Heart left ventricle (tissue), 13 donors: Measurements from ENCODE around the gene SHROOM3.

Experiments used
- CTCF ChIP-seq, 12 donors: fragments of 200-600 bp; sonication (generic) in 4 of 12; IDR thresholded peaks; one replicate each; pipeline versions ENCODE4 v1.5.0 to v1.8.0; 2018 to 2022; ENCODE audit warnings: antibody characterized with exemption in 12 of 12, mild to moderate bottlenecking in 5 of 12
- POLR2A ChIP-seq, 2 donors: fragments of 450-650 bp; IDR thresholded peaks; one replicate each; pipeline ENCODE4 v1.6.1; 2017; ENCODE audit warnings: antibody characterized with exemption in 2 of 2, mild to moderate bottlenecking in 2 of 2, moderate library complexity in 2 of 2
- donor health status: ischemic (EF 13 %, LVEDD 7.1; RV severe dilation, severe dysfunction).
- donor health status: DM: no; HTN: yes; CAD: no.
- donor health status: DM: no; HTN: no; CAD: no.
- donor health status: ischemic (EF 25% LVEDD 6.9; RV normal size, moderate dysfunction).
- donor health status: ischemic (EF 25% LVEDD 5.7; RV mildly dilated, moderate dysfunction).
- donor health status: ischemic (EF 35%, LVEDD 5.7; RV mildly dilated, moderate dysfunction).
- donor health status: nonischemic (EF 11% LVEDD 7.7; RV severe dilation, severe dysfunction).
- donor health status: DM: yes; HTN: yes; CAD: no.
- donor health status: PGD.
- donor health status: ischemic (EF 29% LVEDD 5.4; RV normal size, mild dysfunction).
- donor health status: nonischemic (EF 23%, LVEDD 6.1; RV moderate dilation, normal function).

GRCh38 chr4:76447393-76447851 lies 12.4 kb downstream of the SHROOM3 start:
- TF ChIP-seq CTCF (IDR thresholded peaks at IDR 0.05) (no peak), POLR2A (IDR thresholded peaks at IDR 0.05) (no peak)
